Measurements from ENCODE around the gene NFIB. TPM values are rescaled to one million over a fixed set of nuclear protein-coding genes. Genes with fewer than 3 reads are reported as not detected.

Gene NFIB
- total RNA-seq, 1 donor from 2014 or later: 2.4 TPM

DNA sequence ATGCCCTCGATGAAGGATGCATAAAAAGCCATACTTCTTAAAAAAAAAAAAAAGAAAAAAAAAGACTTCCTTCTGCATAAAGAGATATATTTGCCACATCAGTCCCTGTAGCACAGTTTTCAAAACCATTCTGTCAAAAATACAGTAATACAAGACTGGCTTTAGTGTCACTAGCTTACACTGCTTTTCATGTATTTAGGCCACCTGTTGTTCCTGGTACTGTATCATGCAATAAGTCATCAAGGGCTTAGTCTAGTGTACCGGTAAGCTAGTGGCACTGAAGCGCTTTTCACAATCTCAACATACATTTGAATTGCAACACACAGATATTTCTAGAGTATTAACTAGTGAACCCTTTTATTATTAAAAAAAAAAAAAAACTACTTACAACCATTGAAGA is 231.2 kb downstream of the NFIB start:
- no peak overlapping the region for H3K4me3 ChIP-seq (ENCODE audit: low read depth, low read length)
- TF ChIP-seq CTCF (conservative IDR thresholded peaks at IDR 0.05; ENCODE audit: low read depth, low read length): no peak
- DNase-seq (ENCODE audit: low read depth): no peak

GRCh38 chr9:14081745-14082144 is 232.2 kb downstream of the NFIB start:
- no peak for TF ChIP-seq CTCF (conservative IDR thresholded peaks at IDR 0.05; ENCODE audit: low read depth, low read length)
- no peak overlapping the region for H3K4me3 ChIP-seq (ENCODE audit: low read depth, low read length)
- no peak for DNase-seq (ENCODE audit: low read depth)

DNA sequence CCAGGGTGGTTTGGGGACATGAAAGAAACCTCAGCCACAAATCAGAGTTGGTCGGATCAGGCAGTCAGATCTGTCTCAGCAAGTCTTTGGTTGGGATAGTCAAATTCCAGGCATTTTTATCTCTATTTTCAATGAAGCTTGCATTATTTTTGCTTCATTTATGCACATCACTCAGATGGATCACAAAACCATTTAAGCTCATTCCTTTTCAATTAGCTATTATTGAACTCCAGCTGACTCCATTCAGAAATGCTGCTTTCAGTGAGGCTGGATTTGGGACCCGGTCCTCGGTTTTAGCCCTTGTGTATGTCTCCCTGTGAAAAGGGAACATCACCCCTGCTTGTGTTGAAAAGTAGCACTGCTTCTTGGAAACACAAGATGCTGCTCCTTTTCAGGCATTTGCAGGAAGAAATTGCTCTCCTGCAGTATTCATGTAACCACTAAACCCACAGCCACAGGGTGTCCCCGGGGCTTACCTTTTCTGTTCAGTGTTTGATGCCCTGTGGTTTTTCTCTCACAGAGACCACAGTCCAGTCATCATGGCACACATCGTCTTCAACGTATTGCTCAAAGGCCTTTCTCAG is 232.9 kb downstream of the NFIB start:
- no peak for DNase-seq (ENCODE audit: low read depth)
- no peak overlapping the region for H3K4me3 ChIP-seq (ENCODE audit: low read depth, low read length)
- no peak for TF ChIP-seq CTCF (conservative IDR thresholded peaks at IDR 0.05; ENCODE audit: low read depth, low read length)

- no peak for TF ChIP-seq CTCF (conservative IDR thresholded peaks at IDR 0.05; ENCODE audit: low read depth, low read length)
- no peak overlapping the region for H3K4me3 ChIP-seq (ENCODE audit: low read depth, low read length)
- DNase-seq (ENCODE audit: low read depth): no peak
These were observed 234.5 kb downstream of the NFIB start for GRCh38 chr9:14079440-14079839.

DNA sequence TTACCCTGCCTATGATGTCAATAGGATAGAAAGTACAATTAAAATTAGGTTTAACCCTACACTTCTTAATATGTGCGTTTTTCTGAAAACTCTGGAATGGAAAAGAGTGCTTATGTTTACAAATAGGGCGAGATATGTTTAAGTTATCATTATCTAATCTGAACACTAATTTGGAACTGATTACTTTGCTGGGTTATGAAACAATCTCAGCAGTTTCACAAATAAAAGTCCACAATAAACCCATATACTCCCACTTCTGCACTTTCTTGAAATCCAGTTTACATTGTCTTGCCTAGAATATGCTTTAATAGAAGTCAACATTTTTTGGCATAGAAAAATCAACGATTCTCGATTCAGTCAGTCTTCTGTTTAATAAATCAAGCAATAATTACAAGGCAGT is 236.3 kb downstream of the NFIB start:
- DNase-seq (ENCODE audit: low read depth): no peak
- TF ChIP-seq CTCF (conservative IDR thresholded peaks at IDR 0.05; ENCODE audit: low read depth, low read length): no peak
- H3K4me3 ChIP-seq (ENCODE audit: low read depth, low read length): no peak overlapping the region

DNA sequence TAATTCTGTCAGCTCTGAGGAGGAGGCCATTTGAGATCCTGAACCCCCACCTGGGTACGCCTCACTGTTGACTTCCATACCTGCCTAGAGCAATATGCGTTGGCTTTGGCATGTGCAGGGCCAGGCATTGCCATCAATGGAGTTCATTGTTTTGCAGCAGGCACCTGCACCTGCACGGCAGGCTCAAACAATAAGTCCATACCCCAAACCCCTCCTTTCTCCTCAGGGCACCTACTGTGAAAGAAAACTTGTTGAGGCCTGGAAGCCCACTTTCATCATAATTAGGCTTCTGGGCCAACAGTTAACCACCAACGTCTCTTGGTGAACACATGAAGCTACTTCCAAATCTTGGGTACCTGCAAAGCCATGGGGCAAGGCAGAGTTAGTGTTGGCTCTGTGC is 238.7 kb downstream of the NFIB start:
- TF ChIP-seq CTCF (conservative IDR thresholded peaks at IDR 0.05; ENCODE audit: low read depth, low read length): no peak
- no peak overlapping the region for H3K4me3 ChIP-seq (ENCODE audit: low read depth, low read length)
- DNase-seq (ENCODE audit: low read depth): no peak

GRCh38 chr9:14072850-14073249 is 241.1 kb downstream of the NFIB start:
- no peak for DNase-seq (ENCODE audit: low read depth)
- no peak for TF ChIP-seq CTCF (conservative IDR thresholded peaks at IDR 0.05; ENCODE audit: low read depth, low read length)
- no peak overlapping the region for H3K4me3 ChIP-seq (ENCODE audit: low read depth, low read length)
